T-helper 9 cell (primary cell): Measurements from ENCODE around the gene DUSP22.

Experiments
- DNase-seq: peaks from one replicate; pipeline ENCODE4 v3.0.0-alpha.2; 2020

DUSP22 gene

DNA sequence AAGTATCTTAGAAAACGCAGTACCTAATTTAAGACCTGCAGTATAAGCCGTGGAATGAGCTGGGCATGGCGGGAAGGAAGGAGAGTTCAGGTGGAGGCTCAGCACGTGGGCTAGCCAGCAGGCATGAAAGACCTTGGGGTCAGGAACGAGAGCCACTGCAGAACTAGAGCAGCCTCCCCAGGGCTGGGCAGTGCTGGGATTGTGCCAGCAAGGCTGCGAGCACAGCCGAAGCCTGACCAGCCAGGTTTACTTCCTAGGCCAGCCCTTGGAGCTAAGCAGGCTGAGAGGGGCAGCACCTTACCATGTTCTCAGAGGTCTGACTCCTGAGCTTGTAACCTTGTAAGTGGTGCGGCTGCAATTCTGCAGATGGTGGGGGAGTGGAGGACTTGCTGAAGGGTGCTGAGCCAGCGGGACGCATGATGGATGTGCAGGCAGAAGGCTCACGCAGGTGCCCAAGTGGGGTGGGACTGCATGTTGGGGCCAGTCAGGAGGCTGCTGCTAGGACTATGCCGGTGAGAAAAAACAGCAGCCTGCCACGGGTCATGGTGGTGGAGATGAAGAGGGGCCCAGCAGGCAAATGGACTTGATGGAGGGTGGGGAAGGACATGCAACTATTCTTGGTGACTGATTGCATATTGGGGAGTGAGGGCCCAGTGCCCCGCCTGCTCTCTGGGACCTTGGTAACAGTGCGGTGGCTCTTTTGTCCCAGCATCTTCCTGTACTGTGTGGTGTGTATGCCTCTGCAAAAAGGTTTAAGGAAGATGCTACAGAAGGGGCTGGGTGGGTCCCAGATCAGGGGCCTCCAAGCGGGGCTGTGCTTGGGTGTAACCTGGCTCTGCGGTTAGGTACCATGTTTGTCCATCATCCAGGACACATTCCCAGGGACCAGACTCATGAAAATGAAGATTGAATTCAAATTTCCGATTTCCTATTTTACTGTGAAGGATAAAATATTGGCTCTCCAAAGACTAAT, 61.6 kb downstream of the DUSP22 start:
- DNase-seq, result no peak

GRCh38 chr6:354631-355280, 62.5 kb downstream of the DUSP22 start:
- DNase-seq, result no peak

DNA sequence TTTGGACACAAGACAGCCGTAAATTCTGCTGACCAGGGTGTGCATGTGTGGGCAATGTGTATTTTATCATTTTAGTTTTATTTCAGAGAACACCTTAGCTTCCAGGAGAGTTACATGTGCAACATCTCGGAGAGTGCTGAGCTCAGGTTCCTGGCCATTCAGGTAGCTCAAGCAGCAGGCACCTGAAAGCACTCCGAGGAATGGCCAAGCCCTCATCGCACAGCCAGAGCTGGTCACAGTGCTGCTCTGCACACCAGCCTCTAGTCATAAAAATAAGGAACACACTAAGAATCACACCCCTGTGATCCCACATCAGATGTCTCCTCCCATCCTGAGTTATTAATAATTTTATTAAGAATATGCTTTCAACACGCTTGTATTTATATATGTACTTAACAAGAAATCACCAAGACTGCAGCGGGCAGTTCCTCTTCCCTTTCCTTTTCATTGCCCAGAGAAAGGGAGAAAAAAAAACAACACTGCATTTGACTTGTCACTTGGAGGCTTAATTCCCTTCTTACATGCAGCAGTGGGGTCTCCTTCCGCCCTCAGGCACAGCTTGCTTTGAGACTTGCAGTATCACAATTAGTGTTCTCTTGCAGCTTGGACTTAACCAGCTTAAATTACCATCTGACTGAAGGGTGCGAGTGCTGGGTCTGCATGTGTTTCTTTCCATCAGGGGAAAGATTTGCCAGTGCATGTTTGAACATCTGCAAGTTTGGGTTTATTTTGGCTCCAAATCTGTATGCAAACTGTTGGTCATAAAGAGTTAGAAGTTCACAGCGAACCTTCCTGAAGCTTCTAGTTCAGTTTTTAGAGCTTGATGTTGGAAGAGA, 63.3 kb downstream of the DUSP22 start:
- DNase-seq, result no peak

- DNase-seq, result no peak
Observed at GRCh38 chr6:356828-357251, 64.6 kb downstream of the DUSP22 start.

GRCh38 chr6:357261-357790, 65.0 kb downstream of the DUSP22 start:
- no peak for DNase-seq

DNA sequence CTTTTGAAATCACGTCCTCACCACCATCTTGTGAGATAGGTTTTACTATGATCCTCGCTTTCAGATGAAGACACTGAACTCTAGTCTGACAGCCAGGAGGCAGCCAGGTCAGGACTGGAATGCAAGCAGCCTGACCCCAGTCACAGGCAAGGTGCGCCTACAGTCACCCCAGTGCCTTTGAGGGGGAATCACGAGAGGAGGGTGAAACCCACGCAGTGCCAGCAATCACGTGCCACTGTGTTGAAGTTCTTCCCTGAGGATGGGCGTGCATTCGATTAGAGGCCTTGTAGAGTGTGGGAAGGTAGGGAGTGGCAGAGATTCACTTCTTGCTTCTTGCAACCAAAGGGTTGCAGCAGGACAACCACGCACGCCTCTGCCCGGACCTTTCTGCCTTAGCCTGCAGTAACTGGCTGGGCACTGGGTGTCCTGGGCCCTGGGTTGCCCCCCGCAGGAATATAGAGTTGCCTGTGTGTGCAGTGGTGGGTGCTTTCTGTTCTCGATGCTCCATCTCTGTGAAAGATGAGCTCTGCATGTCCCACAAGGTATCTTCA, 65.6 kb downstream of the DUSP22 start:
- no peak for DNase-seq

- DNase-seq, result no peak
Observed at GRCh38 chr6:358432-358831, 66.1 kb downstream of the DUSP22 start.

DNA sequence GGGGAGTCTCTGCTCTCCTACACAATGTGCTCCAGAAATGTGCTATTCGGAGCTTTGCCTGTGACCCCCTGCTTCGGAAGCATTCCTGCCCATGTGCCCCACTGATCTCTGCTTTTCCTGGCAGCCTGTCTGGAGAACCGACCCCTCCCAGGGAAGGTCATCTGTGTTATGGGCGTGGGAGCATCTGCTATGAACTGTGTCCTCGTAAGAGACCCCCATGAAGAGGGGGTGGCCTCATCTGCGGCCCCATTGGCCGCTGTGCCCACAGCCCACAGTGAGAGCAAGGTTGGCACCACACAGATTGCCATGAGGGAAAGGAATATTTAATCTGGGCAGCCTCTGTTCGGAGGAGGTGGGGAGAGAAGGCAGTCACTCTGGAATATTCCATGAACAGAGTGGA, 66.6 kb downstream of the DUSP22 start:
- DNase-seq, result no peak

GRCh38 chr6:359261-360035, 67.2 kb downstream of the DUSP22 start:
- DNase-seq, result no peak

GRCh38 chr6:360349-360748, 68.1 kb downstream of the DUSP22 start:
- no peak for DNase-seq

DNA sequence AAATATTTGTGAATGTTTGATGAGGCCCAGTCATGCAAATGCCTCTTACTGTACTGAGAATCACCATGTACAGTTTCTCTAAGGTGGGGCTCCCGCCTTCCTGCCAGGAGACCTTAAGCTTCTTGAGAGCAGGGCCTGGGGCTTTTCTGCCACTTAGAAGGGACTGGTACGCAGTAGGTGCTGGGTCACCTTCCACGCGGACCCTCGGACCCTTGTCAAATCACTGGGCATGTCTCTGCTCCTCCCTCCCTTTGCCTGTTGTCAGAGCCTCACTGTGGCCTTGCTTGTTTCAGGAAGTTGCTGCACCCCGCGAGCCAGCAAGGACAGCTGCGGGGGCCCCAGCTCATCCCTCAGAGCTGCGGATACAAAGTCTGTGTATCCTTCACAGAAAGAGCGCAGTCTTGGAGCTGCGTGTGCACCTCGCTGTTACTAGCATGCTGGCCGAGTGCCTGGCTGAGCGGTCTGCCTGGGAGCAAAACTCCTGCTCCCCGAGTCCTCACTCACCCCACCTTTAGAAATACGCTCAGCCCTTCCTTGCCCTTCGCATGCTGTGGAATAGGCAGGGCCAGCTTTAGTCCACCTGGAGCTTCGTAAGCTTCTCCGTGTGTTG, 68.6 kb downstream of the DUSP22 start:
- DNase-seq, result no peak

DNA sequence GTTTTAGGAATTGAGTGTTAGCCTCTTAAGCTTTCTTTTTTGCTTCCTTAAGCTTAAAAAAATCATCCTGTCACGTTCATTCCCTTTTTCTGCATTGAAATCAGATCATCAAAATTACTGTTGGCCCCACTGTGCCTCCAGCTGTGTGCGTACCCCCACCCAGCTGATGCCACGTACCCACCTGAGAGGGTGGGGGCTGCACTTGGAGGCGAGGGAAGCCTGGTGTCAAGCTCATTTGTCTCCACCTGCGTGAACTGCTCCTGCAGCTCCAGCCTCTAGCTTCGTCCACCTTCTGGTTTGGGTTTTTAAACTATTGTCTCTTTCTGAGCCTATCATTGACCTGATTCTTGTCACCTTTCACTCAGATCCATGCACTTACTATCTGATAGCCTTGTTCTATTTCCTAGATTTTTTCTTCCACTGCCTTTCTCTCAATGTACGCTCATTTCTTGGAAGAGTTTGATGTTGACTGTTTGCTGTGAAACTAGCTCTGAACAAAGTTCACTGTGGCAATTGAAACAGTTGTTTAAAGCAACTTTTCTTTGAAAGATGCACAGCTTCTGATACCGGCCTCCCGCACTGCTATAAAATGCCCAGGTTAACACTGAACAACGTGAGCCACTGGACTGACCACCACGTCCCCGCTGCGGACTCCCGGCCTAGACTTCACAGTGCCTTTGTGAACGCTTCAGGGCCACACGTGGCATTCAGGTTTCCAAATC, 69.3 kb downstream of the DUSP22 start:
- no peak for DNase-seq

DNA sequence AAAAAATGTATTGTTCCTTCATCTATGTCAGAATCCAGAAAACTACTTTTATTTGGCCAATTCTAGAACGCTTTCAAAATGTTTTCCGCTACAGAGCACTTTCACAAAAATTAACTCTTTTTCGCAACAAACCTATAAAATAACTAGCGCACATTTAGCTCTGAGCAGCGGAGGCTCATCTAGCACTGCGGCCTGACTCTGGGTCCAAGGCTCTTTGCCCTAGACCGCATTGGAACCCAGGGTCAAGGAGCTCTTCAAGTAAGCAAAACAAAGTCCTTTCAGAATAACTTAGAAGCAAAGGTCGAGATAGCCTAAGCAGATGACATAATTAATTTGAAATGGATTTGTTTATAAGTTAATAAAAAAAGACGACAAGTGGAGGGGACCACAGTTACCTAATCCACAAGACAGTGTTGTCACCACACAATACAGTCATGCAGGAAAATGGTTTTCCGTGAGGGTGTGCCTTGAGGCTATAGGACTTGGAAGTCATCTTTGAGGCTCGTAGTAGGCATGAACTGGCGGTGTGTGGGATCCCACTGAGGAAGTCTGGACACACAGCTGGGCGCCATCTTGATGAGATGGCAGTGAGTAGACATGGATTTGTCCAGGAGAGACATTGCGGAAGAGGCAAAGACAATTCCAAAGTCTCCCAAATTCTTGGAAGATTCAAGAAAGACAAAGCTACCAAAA, 70.1 kb downstream of the DUSP22 start:
- no peak for DNase-seq

DNA sequence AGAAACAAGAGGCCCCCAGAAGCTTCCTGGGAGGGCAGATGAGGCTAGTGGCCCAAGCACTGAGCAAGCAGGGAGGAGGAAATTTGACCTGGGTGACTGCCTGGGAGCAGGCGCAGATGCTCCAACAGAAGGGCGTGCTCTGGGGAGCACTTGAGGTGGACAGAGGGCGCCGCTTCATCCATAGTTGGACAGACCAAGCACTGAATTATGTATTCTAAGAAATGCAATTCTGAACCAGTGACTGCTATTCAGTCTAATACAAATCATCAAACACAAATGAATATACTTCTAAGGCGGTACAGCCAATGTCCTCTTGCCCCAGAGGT, 70.6 kb downstream of the DUSP22 start:
- no peak for DNase-seq

DNA sequence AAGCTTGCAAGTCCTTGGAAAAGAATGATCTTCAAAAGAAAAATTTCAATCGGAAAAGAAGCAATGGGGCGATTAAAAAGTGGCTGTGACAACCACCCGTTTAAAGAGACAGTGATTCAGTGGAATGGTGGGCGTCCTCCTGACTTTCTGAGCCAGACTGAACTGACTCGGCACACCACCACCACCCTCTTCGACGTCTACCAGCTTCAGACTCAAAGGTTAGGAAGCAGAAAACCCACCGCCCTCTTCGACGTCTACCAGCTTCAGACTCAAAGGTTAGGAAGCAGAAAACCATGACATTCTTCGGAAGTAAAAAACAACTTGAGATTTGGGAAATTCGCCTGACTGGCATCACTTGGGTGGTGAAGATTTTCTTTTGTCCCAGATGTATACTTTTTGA, 71.0 kb downstream of the DUSP22 start:
- no peak for DNase-seq

- DNase-seq, result no peak
Observed at GRCh38 chr6:363909-364308, 71.6 kb downstream of the DUSP22 start.

- no peak for DNase-seq
Observed at GRCh38 chr6:364609-365540, 72.6 kb downstream of the DUSP22 start.

GRCh38 chr6:365835-366234, 73.5 kb downstream of the DUSP22 start:
- no peak for DNase-seq
